Kidney (tissue), 14 donors: ENCODE measurements around the gene GRSF1. TPM values are rescaled to one million over a fixed set of nuclear protein-coding genes. Genes with fewer than 3 reads are reported as not detected.

Source experiments
- DNase-seq, 5 donors: peaks; one replicate each; pipeline ENCODE4 v3.0.0-alpha.2; 2013 to 2020
- FAIRE-seq: peaks from 2 replicates; lab custom pipeline; 2012; peaks lifted over from hg19 to GRCh38; lab: Jason Lieb, UNC
- H3K27ac ChIP-seq, 2 donors: one replicate each; pipeline ENCODE4 v1.7.0; 2013; ENCODE audit warnings: low read depth in 2 of 2, low read length in 2 of 2, inconsistent platforms in 1 of 2
- H3K27me3 ChIP-seq: one replicate; pipeline ENCODE4 v1.7.1; 2013; ENCODE audit warnings: low read length, inconsistent platforms; ENCODE audit not compliant: control insufficient read depth, insufficient read depth
- H3K36me3 ChIP-seq, 3 donors: one replicate each; pipeline versions ENCODE4 v1.7.0 to v1.7.1; 2013; ENCODE audit warnings: low read length in 3 of 3, control low read depth in 1 of 3, inconsistent platforms in 1 of 3; ENCODE audit not compliant: insufficient read depth in 3 of 3, control insufficient read depth in 2 of 3
- H3K4me1 ChIP-seq, 3 donors: one replicate each; pipeline versions ENCODE4 v1.7.0 to v1.7.1; 2013; ENCODE audit warnings: low read length in 3 of 3, inconsistent platforms in 1 of 3, low read depth in 1 of 3; ENCODE audit not compliant: control insufficient read depth in 2 of 3, insufficient read depth in 2 of 3
- H3K4me3 ChIP-seq, 3 donors: one replicate each; pipeline versions ENCODE4 v1.7.0 to v1.8.1; 2013; ENCODE audit warnings: low read length in 3 of 3, control low read depth in 1 of 3, inconsistent platforms in 1 of 3
- H3K9ac ChIP-seq, 3 donors: one replicate each; pipeline versions ENCODE4 v1.7.0 to v1.7.1; 2013; ENCODE audit warnings: low read length in 3 of 3, control low read depth in 1 of 3, inconsistent platforms in 1 of 3
- H3K9me3 ChIP-seq, 3 donors: one replicate each; pipeline versions ENCODE4 v1.7.0 to v1.7.1; 2013; ENCODE audit warnings: low read length in 3 of 3, control low read depth in 1 of 3, inconsistent platforms in 1 of 3; ENCODE audit not compliant: control insufficient read depth in 2 of 3, insufficient read depth in 1 of 3
- intact Hi-C: fragments of 100-400 bp; cut with DNase I; formaldehyde crosslinking; loops from one replicate; pipeline ENCODE4 v1.11.1; 2022
- polyA plus RNA-seq: library from polyadenylated mRNA; stranded (reverse); fragments of 350-450 nt; fragmentation: Illumina TruSeq; extraction: RNeasy Lipid Tissue Mini Kit (QIAGEN cat#74804); gene quantifications from one replicate; pipeline ENCODE4 v1.2.3, GENCODE V29; 2014; ENCODE audit warnings: low read depth, low replicate concordance; ENCODE audit not compliant: insufficient read depth
- total RNA-seq: library from RNA; stranded (reverse); fragmentation: NEBNext Ultra II Directional; extraction: Animal tissue kit (Norgen Biotek cat#: 25700); gene quantifications from one replicate; pipeline ENCODE4 v1.2.1, GENCODE V29; 2021
- TF ChIP-seq, protein P1 (sequence below): IDR thresholded peaks from 3 replicates; pipeline ENCODE4 v1.5.1; 2012; ENCODE audit warnings: mild to moderate bottlenecking, moderate library complexity, borderline replicate concordance; ENCODE audit not compliant: insufficient read depth; ENCODE audit errors: extremely low read depth
- donor health status: control.
- donor health status: control.
- donor health status: control.
- donor health status: control.
- donor health status: control.
- donor health status: DM: yes; HTN: yes; CAD: no.
- donor health status: Normal renal cell carcinoma (clear cell type).

The GRSF1 gene
- total and polyA plus RNA-seq, 2 donors from 2014 or later = 56.6 to 64.9 TPM

- Histone ChIP-seq H3K27ac (no peak overlapping the region), H3K4me1 (no peaks in the 10 kb centered on the region), H3K9ac (no peak overlapping the region), H3K27me3 (no peaks in the 10 kb centered on the region), H3K9me3 (no peaks in the 10 kb centered on the region), H3K36me3 (no peaks in the 10 kb centered on the region), H3K4me3 (no peak overlapping the region)
- intact Hi-C loops = no loop called here
- FAIRE-seq = no peak
- DNase-seq = no peak
- TF ChIP-seq, protein P1, sequence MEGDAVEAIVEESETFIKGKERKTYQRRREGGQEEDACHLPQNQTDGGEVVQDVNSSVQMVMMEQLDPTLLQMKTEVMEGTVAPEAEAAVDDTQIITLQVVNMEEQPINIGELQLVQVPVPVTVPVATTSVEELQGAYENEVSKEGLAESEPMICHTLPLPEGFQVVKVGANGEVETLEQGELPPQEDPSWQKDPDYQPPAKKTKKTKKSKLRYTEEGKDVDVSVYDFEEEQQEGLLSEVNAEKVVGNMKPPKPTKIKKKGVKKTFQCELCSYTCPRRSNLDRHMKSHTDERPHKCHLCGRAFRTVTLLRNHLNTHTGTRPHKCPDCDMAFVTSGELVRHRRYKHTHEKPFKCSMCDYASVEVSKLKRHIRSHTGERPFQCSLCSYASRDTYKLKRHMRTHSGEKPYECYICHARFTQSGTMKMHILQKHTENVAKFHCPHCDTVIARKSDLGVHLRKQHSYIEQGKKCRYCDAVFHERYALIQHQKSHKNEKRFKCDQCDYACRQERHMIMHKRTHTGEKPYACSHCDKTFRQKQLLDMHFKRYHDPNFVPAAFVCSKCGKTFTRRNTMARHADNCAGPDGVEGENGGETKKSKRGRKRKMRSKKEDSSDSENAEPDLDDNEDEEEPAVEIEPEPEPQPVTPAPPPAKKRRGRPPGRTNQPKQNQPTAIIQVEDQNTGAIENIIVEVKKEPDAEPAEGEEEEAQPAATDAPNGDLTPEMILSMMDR = no peak
Measured at GRCh38 chr4:70863099-70863790, 23.6 kb upstream of the GRSF1 start.

DNA sequence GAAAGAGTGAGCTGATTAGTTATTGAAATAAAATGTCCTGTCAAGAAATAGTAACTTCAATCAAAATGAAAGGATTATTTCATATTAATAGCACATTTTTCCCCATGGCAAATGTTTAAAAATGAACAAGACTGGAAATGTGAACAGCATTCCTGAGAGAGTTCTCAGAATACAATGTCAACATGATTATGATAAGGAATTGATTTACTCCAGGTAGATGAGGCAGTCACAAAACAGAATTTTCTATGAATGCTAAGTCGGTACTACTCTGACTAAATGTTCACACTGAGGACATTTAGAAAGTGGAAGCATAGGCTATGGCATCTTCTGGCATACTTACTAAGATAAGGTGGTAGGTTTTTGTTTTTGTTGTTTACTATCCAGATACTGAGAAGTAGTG, 19.4 kb upstream of the GRSF1 start:
- intact Hi-C loops = no loop called here
- Histone ChIP-seq H3K4me1 (no peaks in the 10 kb centered on the region), H3K27me3 (no peaks in the 10 kb centered on the region), H3K27ac (no peak overlapping the region), H3K4me3 (no peak overlapping the region), H3K36me3 (no peaks in the 10 kb centered on the region), H3K9me3 (no peaks in the 10 kb centered on the region), H3K9ac (no peak overlapping the region)
- no peak for FAIRE-seq
- TF ChIP-seq, protein P1 = no peak
- DNase-seq = no peak

- DNase-seq (no peak), FAIRE-seq (no peak)
- H3K27ac ChIP-seq = no peak overlapping the region
- H3K9me3 ChIP-seq = no peaks in the 10 kb centered on the region
- H3K4me3 ChIP-seq = no peak overlapping the region
- H3K4me1 ChIP-seq = no peaks in the 10 kb centered on the region
- no peaks in the 10 kb centered on the region for H3K36me3 ChIP-seq
- intact Hi-C loops = no loop called here
- H3K27me3 ChIP-seq = no peaks in the 10 kb centered on the region
- TF ChIP-seq, protein P1 = no peak
- H3K9ac ChIP-seq = no peak overlapping the region
Measured at GRCh38 chr4:70858454-70858853, 18.8 kb upstream of the GRSF1 start.
